Left hindlimb (tissue), 1 donor: Measurements from ENCODE around the gene EXOSC3.
"Not testable (repeated sequence)": the region's sequence is repeated elsewhere in the genome, so short reads cannot be mapped to it uniquely, and the experiment has no call there.

ENCODE experiments used
- DNase-seq: peaks from one replicate; pipeline ENCODE4 v3.0.0-alpha.2; 2018

The EXOSC3 gene

DNA sequence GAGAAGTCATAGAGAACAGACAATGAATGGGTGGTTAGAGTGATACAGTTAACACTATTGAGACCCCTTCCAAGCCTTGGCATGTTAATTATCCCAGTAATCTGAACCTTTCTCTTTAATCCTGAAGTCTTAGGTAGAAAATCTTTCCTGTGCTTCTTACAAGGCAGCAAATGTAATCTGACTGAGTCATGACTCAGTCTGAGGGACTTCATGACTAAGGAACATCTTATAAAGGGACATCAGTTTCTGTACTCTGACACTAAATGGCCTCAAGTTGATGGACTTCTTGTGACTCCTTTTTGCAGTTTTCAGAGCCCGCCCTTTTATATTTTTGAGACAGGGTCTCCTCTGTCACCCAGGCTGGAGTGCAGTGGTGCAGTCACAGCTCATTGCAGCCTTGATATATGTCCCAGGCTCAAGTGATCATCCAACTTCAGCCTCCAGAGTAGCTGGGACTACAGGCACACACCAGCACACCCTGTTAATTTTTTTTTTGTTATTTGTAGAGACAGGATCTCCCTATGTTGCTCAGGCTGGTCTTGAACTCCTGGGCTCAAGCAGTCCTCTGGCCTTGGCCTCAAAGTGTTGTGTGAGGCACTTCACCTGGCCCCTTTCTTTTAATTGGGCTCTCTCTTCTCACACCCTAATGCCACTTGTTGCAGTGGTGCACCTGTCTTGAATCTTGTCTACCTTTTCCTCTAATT lies 9.5 kb downstream of the EXOSC3 start:
- DNase-seq, result no peak

DNA sequence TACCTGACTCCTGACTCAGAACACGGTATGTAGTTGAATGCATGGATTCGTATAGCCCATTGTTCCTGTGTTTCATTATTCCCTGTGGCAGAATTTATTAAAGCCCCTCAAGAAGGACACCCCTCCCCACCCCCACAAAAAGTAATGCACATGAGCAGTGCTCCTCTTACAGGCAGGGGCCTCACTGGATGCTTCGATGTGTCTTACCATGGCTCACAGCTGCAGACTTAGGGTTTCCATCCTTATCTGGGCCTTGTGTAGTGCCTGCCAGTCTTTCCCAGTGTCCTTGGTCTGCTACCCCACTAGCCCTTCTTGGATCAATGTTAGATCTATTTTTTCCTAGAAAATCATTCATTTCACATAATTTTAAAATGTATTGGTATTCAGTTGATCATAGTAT lies 14.9 kb downstream of the EXOSC3 start:
- DNase-seq, result no peak

DNA sequence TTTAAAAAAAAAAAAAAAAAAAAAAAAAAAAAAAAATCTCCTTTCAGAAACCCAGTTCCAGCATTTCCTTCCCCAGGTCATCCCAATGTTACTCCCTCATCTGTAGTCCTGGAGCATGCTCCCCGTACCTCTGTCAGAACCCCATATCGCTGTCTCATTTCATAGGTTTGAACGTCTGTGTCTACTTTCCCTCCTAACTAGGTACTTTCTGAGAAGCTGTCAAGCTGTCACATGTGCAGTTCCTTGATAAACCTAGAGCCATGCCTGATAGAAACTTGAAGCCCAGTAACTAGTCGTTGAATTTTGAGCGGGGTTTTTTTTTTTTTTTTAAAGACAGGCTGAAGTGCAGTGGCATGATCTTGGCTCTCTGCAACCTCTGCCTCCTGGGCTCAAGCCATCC lies 15.6 kb downstream of the EXOSC3 start:
- DNase-seq, result no peak

DNA sequence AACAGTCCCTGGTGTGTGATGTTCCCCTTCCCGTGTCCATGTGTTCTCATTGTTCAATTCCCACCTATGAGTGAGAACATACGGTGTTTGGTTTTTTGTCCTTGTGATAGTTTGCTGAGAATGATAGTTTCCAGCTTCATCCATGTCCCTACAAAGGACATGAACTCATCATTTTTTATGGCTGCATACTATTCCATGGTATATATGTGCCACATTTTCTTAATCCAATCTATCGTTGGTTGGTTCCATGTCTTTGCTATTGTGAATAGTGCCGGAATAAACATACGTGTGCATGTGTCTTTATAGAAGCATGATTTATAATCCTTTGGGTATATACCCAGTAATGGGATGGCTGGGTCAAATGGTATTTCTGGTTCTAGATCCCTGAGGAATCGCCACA lies 19.6 kb downstream of the EXOSC3 start:
- DNase-seq, result not testable (repeated sequence)

- no peak for DNase-seq
Measured at GRCh38 chr9:37761511-37761910, 23.4 kb downstream of the EXOSC3 start.

DNA sequence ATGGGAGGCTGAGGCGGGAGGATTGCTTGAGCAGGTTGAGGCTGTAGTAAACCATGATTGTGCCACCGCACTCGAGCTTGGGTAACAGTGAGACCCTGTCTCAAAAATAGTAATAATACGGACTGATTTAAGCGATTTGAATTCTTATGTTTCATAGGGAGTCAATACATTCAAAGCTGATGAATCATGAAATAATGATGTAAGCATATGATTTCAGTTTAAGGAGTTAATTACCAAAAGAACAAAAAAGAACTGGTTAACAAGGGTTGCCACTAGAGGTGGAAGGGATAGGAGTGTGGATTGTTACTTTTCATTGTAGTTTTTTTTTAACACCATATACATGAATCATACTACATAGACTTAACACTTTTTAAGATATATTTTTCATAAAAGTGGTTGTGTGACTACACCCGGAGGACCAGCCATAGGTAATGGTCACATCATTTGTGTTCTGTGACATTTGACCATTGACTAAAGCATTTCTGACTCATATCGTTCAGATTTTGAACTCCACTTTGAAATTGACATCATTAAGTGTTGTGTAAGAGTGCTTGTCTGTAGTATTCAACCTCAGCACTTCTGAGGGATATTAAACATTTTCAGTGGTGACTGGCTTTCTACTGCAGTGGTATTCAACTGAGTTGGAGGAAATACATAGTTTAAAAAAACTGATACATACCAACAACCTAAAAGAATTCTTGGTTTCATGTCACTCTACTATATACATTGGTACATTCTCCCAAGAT lies 24.3 kb downstream of the EXOSC3 start:
- no peak for DNase-seq

GRCh38 chr9:37758747-37759146 lies 26.1 kb downstream of the EXOSC3 start:
- DNase-seq, result no peak

DNA sequence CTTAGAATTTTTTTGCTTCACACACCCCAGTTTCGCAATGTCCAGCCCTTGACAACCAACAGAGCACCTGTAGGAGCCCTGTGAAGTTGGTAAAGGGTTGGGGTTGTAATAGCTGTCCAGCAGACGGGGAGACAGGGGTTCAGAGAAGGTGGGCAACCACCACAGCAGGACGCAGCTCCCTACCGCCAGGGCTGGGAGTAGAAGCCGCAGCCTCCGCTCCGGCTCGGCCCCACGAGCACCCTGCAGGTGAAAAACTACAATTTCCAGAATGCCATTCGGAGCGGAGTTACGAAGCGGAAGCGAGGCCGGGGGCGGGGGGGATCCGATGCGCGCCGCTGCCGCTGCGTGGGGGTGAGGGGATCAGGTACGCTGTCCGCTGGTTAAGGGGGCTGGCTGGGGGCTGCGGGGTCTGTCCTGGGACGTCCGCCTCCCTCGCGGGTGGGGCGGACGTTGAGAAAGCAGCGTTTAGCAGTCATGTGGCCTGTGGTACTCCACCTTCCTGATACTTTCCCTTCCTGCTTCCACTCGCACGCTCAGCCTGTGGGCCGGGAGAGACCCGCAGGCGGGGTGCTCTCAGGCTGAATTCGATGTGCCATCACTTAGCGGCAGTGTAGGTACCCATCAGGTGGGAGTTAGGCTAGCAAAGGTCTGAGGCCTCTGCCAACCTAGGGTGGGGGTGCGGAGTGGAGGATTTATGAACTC lies 31.2 kb downstream of the EXOSC3 start, which contains the start of gene TRMT10B:
Gene TRMT10B, plus strand, starts transcription at position 317 of the 702 bp plus-strand sequence. CDS start 8,127 bp downstream, outside the sequence.
- peak; percentile 87 for DNase-seq

DNA sequence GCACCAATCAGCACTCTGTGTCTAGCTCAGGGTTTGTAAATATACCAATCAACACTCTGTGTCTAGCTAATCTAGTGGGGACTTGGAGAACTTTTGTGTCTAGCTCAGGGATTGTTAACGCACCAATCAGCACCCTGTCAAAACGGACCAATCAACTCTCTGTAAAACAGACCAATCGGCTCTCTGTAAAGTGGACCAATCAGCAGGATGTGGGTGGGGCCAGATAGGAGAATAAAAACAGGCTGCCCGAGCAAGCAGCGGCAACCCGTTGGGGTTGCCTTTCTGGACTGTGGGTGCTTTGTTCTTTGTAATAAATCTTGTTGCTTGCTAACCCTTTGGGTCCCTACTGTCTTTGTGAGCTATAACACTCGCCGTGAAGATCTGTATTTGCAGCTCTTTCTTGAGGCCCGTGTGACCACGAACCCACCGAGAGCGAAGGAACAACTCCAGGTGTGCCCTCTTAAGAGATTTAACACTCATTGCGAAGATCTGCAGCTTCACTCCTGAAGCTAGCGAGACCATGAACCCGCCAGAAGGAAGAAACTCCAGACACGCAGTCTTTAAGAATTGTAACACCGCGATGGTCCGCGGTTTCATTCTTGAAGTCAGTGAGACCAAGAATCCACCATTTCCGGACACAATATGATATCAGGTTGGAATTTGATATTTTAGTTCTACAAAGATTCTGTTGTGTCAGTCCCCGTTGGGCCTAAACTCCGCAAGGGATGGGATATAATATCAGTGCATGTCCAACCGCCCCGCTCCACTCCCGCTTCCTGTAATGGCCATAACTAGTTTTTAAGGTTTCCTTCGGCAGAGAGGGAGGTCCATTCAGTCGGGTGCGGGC lies 32.0 kb downstream of the EXOSC3 start:
- DNase-seq, result no peak

DNA sequence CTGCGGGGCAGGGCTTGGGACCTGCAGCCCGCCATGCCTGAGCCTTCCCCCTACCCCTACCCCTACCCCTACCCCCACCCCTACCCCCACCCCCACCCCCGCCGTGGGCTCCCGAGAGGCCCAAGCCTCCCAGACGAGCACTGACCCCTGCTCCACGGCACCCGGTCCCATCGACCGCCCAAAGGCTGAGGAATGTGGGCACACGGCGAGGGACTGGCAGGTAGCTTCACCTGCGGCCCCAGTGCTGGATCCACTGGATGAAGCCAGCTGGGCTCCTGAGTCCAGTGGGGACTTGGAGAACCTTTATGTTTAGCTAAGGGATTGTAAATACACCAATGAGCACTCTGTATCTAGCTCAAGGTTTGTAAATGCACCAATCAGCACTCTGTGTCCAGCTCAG lies 32.8 kb downstream of the EXOSC3 start:
- not testable (repeated sequence) for DNase-seq

GRCh38 chr9:37751704-37752103 lies 33.2 kb downstream of the EXOSC3 start:
- not testable (repeated sequence) for DNase-seq

- DNase-seq, result no peak
Measured at GRCh38 chr9:37751186-37751585, 33.7 kb downstream of the EXOSC3 start.

- DNase-seq, result no peak
Measured at GRCh38 chr9:37749129-37749528, 35.7 kb downstream of the EXOSC3 start.

DNA sequence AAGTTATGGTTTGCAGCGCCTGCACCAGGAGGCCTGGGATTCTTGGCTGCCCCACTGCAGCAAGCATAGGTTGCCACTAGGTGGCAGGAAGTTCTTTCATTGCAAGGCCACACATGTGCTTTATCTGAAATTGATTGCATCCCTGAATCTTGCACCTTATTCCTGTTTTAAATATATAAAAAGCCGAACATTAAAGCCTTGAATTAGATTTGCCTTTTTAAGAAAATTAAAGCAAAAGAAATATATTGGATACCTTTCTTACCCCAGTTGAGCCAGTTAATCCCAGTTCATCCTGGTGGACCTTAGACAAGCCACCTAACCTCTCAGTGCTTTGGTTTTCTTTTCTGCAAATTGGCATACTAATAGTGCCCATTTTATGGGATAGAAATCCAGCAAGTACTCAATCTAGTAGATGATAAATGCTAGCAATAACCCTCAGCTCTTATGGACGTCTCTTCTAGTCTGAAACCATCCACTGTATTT lies 37.6 kb downstream of the EXOSC3 start:
- peak; percentile 66 for DNase-seq

- no peak for DNase-seq
Measured at GRCh38 chr9:37746448-37747270, 38.2 kb downstream of the EXOSC3 start.

- DNase-seq, result peak; percentile 62
Measured at GRCh38 chr9:37745970-37746369, 38.9 kb downstream of the EXOSC3 start.

DNA sequence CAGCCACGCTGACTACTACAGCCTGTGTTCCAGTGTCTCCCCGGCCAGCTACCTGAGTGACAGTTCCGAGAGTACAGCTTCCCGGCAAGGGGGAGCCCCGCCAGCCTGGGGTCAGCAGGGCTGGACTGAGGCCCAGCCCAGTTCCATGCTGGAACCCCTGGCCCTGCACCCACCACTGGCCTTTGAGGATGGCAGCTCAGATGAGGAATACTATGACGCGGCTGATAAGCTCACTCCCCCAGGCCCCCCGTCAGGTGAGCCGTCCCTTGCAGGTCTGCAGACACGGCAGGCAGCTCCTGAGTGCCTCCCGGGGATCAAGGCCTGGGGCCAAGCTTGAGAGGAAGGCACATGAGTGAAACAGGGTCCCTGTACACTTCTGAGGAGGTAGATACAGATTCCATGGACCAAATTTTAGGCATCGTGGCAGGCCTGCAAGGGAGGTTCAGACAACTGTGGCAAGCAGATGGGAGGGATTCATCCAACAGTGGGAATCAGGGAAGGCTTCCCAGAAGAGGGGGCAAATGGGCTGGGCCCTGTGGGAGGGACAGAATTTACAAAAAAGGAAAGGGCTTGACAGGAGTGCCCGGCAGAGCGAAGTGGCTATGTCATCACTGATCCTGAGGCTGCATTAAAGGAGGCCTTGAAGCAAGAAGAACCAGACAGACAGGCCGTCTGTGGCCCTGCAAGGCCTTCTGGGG lies 44.1 kb downstream of the EXOSC3 start:
- no peak for DNase-seq

GRCh38 chr9:37740128-37740527 lies 44.7 kb downstream of the EXOSC3 start:
- no peak for DNase-seq

- no peak for DNase-seq
Measured at GRCh38 chr9:37739222-37739621, 45.6 kb downstream of the EXOSC3 start.

GRCh38 chr9:37732952-37733351 lies 51.9 kb downstream of the EXOSC3 start:
- no peak for DNase-seq
